Measurements from ENCODE around the gene TAF9B. TPM values are rescaled to one million over a fixed set of nuclear protein-coding genes. Genes with fewer than 3 reads are reported as not detected.
"Not testable (repeated sequence)": the region's sequence is repeated elsewhere in the genome, so short reads cannot be mapped to it uniquely, and the experiment has no call there.

TAF9B gene
- polyA plus RNA-seq, 1 donor (not counting 4 experiments of a cell fraction or from before 2014, with no cell fraction given) = 20.4 TPM

- dilution Hi-C loops (cut with MboI; ENCODE audit: extremely low pct_ligation_motif_present, low sequenced_read_pairs) = no loop called here
- TF ChIP-seq CTCF (optimal IDR thresholded peaks at IDR 0.05 in 1 of 3, IDR thresholded peaks at IDR 0.05 in 1 of 3, conservative IDR thresholded peaks at IDR 0.05 in 1 of 3; ENCODE audit: extremely low read depth in 1 of 3, insufficient read depth in 2 of 3, low read length in 3 of 3) = no peak
- no peak for TF ChIP-seq EZH2 (IDR thresholded peaks at IDR 0.05; ENCODE audit: low read length)
- H3K4me1 ChIP-seq (ENCODE audit: control insufficient read depth, extremely low read depth, insufficient read depth, low read length) = no peaks in the 10 kb centered on the region
- no peaks in the 10 kb centered on the region for H3K36me3 ChIP-seq (ENCODE audit: control insufficient read depth in 2 of 2, extremely low read depth in 1 of 2, insufficient read depth in 2 of 2, low read length in 2 of 2)
- H4K20me1 ChIP-seq (ENCODE audit: control insufficient read depth, extremely low read depth, insufficient read depth, low read length) = no peaks in the 10 kb centered on the region
- no peaks in the 10 kb centered on the region for H3K79me2 ChIP-seq (ENCODE audit: control insufficient read depth, insufficient read depth, low read length)
- no peak overlapping the region for H3K4me3 ChIP-seq (ENCODE audit: control insufficient read depth in 2 of 3, extremely low read depth in 1 of 3, insufficient read depth in 2 of 3, low read depth in 1 of 3, low read length in 3 of 3)
- no peak overlapping the region for H2AFZ ChIP-seq (ENCODE audit: control insufficient read depth, low read length)
- no peaks in the 10 kb centered on the region for H3K9me3 ChIP-seq (ENCODE audit: control insufficient read depth, low read depth, low read length)
- DNase-seq (ENCODE audit: low read depth, low spot score) = no peak
- no peak overlapping the region for H3K4me2 ChIP-seq (ENCODE audit: control insufficient read depth, extremely low read depth, insufficient read depth, low read depth, low read length)
- H3K9ac ChIP-seq (ENCODE audit: control insufficient read depth, extremely low read depth, insufficient read depth, low read length) = no peak overlapping the region
- no peaks in the 10 kb centered on the region for H3K9me1 ChIP-seq (ENCODE audit: control insufficient read depth, extremely low read depth, insufficient read depth, low read length)
- no peaks in the 10 kb centered on the region for H3K27me3 ChIP-seq (ENCODE audit: control insufficient read depth, extremely low read depth, insufficient read depth, low read length)
- no peak overlapping the region for H3K27ac ChIP-seq (ENCODE audit: control insufficient read depth, insufficient read depth, low read length)
- FAIRE-seq = no peak
Observed at GRCh38 chrX:78165425-78165824, 26.0 kb upstream of the TAF9B start.

- H3K4me2 ChIP-seq (ENCODE audit: control insufficient read depth, extremely low read depth, insufficient read depth, low read depth, low read length); H2AFZ ChIP-seq (ENCODE audit: control insufficient read depth, low read length); H3K4me3 ChIP-seq (ENCODE audit: control insufficient read depth in 2 of 3, extremely low read depth in 1 of 3, insufficient read depth in 2 of 3, low read depth in 1 of 3, low read length in 3 of 3); H3K9ac ChIP-seq (ENCODE audit: control insufficient read depth, extremely low read depth, insufficient read depth, low read length); DNase-seq (ENCODE audit: low read depth, low spot score); FAIRE-seq; H3K79me2 ChIP-seq (ENCODE audit: control insufficient read depth, insufficient read depth, low read length); H3K27me3 ChIP-seq (ENCODE audit: control insufficient read depth, extremely low read depth, insufficient read depth, low read length); H3K27ac ChIP-seq (ENCODE audit: control insufficient read depth, insufficient read depth, low read length); H3K9me1 ChIP-seq (ENCODE audit: control insufficient read depth, extremely low read depth, insufficient read depth, low read length); dilution Hi-C loops (cut with MboI; ENCODE audit: extremely low pct_ligation_motif_present, low sequenced_read_pairs); H3K4me1 ChIP-seq (ENCODE audit: control insufficient read depth, extremely low read depth, insufficient read depth, low read length); H3K36me3 ChIP-seq (ENCODE audit: control insufficient read depth in 2 of 2, extremely low read depth in 1 of 2, insufficient read depth in 2 of 2, low read length in 2 of 2); H3K9me3 ChIP-seq (ENCODE audit: control insufficient read depth, low read depth, low read length); H4K20me1 ChIP-seq (ENCODE audit: control insufficient read depth, extremely low read depth, insufficient read depth, low read length): not testable (repeated sequence)
Observed at GRCh38 chrX:78163175-78163574, 23.7 kb upstream of the TAF9B start.

- H3K4me2 ChIP-seq (ENCODE audit: control insufficient read depth, extremely low read depth, insufficient read depth, low read depth, low read length); H4K20me1 ChIP-seq (ENCODE audit: control insufficient read depth, extremely low read depth, insufficient read depth, low read length); H3K9me3 ChIP-seq (ENCODE audit: control insufficient read depth, low read depth, low read length); H2AFZ ChIP-seq (ENCODE audit: control insufficient read depth, low read length); DNase-seq (ENCODE audit: low read depth, low spot score); H3K27ac ChIP-seq (ENCODE audit: control insufficient read depth, insufficient read depth, low read length); H3K4me1 ChIP-seq (ENCODE audit: control insufficient read depth, extremely low read depth, insufficient read depth, low read length); dilution Hi-C loops (cut with MboI; ENCODE audit: extremely low pct_ligation_motif_present, low sequenced_read_pairs); H3K4me3 ChIP-seq (ENCODE audit: control insufficient read depth in 2 of 3, extremely low read depth in 1 of 3, insufficient read depth in 2 of 3, low read depth in 1 of 3, low read length in 3 of 3); H3K36me3 ChIP-seq (ENCODE audit: control insufficient read depth in 2 of 2, extremely low read depth in 1 of 2, insufficient read depth in 2 of 2, low read length in 2 of 2); H3K9me1 ChIP-seq (ENCODE audit: control insufficient read depth, extremely low read depth, insufficient read depth, low read length); H3K9ac ChIP-seq (ENCODE audit: control insufficient read depth, extremely low read depth, insufficient read depth, low read length); H3K79me2 ChIP-seq (ENCODE audit: control insufficient read depth, insufficient read depth, low read length); FAIRE-seq; H3K27me3 ChIP-seq (ENCODE audit: control insufficient read depth, extremely low read depth, insufficient read depth, low read length): not testable (repeated sequence)
Observed at GRCh38 chrX:78160711-78161110, 21.3 kb upstream of the TAF9B start.

- H3K9ac ChIP-seq (ENCODE audit: control insufficient read depth, extremely low read depth, insufficient read depth, low read length); H3K36me3 ChIP-seq (ENCODE audit: control insufficient read depth in 2 of 2, extremely low read depth in 1 of 2, insufficient read depth in 2 of 2, low read length in 2 of 2); dilution Hi-C loops (cut with MboI; ENCODE audit: extremely low pct_ligation_motif_present, low sequenced_read_pairs); H3K4me1 ChIP-seq (ENCODE audit: control insufficient read depth, extremely low read depth, insufficient read depth, low read length); H4K20me1 ChIP-seq (ENCODE audit: control insufficient read depth, extremely low read depth, insufficient read depth, low read length); FAIRE-seq; H3K27me3 ChIP-seq (ENCODE audit: control insufficient read depth, extremely low read depth, insufficient read depth, low read length); DNase-seq (ENCODE audit: low read depth, low spot score); H2AFZ ChIP-seq (ENCODE audit: control insufficient read depth, low read length); H3K4me2 ChIP-seq (ENCODE audit: control insufficient read depth, extremely low read depth, insufficient read depth, low read depth, low read length); H3K79me2 ChIP-seq (ENCODE audit: control insufficient read depth, insufficient read depth, low read length); H3K9me3 ChIP-seq (ENCODE audit: control insufficient read depth, low read depth, low read length); H3K9me1 ChIP-seq (ENCODE audit: control insufficient read depth, extremely low read depth, insufficient read depth, low read length); H3K27ac ChIP-seq (ENCODE audit: control insufficient read depth, insufficient read depth, low read length); H3K4me3 ChIP-seq (ENCODE audit: control insufficient read depth in 2 of 3, extremely low read depth in 1 of 3, insufficient read depth in 2 of 3, low read depth in 1 of 3, low read length in 3 of 3): not testable (repeated sequence)
Observed at GRCh38 chrX:78157846-78158245, 18.4 kb upstream of the TAF9B start.

All from keratinocyte (primary cell).